Inferior parietal cortex (tissue), 1 donor: ENCODE measurements around the gene ANKRD13B.
A peak's percentile ranks its signal among the peaks of the same experiment; 100 is the strongest.

ENCODE experiments used
- DNase-seq: peaks from one replicate; pipeline ENCODE4 v3.0.0-alpha.2; 2016; ENCODE audit errors: extremely low spot score

Gene ANKRD13B

GRCh38 chr17:29616300-29617048, 23.5 kb downstream of the ANKRD13B start:
- no peak for DNase-seq

GRCh38 chr17:29617125-29617480, 24.2 kb downstream of the ANKRD13B start:
- DNase-seq: peak; percentile 80

- DNase-seq: no peak
These were observed 24.7 kb downstream of the ANKRD13B start for GRCh38 chr17:29617481-29618271.

DNA sequence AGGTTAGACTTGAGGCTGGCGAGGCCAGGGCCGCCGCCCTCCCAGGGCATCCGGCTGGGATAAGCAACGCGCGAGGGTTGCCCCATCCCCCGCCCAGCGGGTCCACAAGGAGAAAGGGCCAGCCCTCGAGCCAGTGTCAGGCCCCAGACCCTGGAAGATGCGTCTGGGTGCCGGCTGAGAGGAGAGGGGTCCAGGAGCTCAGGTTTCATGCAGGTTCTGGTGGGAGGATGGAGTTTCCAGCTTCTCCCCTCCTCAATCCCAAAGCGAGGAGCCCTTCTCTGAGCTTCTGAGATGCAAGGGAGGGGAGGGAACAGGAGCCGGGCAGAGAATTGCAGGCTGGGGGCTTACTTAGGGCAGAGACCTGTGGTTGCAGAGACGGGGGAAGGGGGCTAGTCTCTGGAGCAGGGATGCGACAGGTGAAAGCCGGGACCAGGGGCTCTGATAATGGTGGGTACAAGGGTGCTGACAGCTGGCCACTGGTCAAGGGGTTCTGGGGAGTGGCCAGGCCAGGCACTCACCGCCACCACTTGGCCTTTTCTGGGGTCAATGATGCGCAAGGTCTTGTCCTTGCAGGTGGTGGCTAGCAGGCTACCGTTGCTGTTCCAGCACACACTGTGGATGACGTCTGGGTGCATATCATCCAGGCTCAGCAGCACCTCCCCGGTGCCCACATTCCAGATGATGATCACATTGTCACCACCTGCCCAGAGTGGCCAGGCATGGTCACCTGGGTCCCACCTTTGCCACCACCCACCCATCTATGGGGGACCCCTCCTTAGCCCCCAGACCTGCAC, 25.5 kb downstream of the ANKRD13B start:
- no peak for DNase-seq

DNA sequence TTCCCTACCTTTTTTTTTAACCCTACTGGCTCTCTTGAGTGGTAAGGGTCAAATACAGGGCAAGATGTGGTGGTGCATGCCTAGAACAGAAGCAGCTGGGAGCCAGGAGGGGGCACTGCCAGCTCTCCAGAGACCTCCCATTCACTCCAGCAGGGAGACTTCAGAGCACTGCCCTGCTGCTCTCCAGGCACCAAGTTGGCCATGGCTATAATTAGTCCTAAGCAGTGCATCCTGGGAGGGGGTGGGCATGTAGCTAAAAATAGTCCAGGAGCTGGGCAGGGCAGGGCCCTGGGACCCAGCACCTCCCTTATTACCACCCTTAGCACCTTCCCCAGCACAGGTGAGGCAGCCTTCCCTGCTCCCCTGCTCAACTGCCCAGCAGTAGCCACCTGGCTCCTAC, 26.3 kb downstream of the ANKRD13B start:
- no peak for DNase-seq

DNA sequence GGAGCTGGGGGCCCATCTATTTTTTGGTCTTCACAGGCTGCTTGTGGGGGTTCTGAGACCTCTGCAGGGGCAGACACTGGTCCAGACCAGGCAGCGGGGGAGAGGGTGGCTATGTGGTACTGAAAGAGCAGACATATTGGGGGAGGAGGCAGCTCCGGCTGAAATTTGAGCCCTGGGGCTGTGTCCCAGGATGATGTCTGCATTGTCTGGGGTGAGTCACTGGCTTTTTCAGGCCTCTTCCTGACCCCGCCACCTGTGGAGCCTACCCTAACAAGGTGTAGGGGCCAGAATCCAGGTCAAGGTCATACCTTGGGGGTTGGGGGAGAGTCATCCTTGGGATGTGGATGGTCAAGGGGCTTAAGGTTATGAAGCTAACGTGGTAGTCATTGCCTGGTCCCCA, 27.3 kb downstream of the ANKRD13B start:
- no peak for DNase-seq

GRCh38 chr17:29620779-29621500, 28.0 kb downstream of the ANKRD13B start:
- DNase-seq: no peak

- no peak for DNase-seq
These were observed 28.8 kb downstream of the ANKRD13B start for GRCh38 chr17:29621751-29622194.

- peak; percentile 58 for DNase-seq
These were observed 29.7 kb downstream of the ANKRD13B start, which contains the start of gene CORO6 for GRCh38 chr17:29622337-29623282. TSS of gene CORO6 (minus strand) at chr17:29622912. CDS start at chr17:29621421, 1,491 bp downstream.

DNA sequence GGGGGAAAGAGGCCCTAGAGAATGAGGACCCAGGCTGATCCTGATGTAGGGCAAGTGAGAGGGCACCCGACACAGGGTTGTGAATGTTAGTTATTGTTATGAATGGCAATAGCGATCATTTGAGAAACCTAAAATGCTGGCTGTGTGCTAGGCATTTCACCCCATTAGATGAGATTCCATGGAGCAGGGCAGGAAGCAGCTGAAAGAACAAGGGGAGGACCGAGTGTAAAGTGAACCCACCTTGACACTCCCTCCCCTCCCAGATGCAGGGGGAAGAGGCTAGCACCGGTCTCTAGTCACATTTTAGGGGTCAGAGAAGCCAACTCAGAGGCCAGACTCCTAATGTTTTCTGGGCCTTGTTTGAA, 30.3 kb downstream of the ANKRD13B start:
- DNase-seq: no peak

DNA sequence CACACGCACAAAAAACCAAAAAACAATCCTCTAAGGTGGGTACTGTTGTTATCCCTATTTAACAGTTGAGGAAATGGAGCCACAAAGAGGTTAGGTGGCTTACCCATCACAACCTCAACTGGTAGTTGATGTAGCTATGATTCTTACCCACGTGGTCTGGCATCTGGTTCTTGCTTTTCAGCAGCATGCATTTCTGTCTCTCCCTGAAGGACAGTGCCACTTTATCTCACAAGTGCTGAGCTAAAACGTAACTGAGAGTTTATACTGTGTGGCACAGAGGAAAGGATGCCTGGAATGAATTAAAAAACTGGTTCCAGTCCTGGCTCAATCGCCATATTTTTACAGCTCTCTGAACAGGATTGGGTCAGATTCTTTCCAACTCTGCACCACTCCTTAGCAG, 31.7 kb downstream of the ANKRD13B start:
- DNase-seq: no peak

- DNase-seq: peak; percentile 66
These were observed 32.3 kb downstream of the ANKRD13B start for GRCh38 chr17:29625037-29625750.

DNA sequence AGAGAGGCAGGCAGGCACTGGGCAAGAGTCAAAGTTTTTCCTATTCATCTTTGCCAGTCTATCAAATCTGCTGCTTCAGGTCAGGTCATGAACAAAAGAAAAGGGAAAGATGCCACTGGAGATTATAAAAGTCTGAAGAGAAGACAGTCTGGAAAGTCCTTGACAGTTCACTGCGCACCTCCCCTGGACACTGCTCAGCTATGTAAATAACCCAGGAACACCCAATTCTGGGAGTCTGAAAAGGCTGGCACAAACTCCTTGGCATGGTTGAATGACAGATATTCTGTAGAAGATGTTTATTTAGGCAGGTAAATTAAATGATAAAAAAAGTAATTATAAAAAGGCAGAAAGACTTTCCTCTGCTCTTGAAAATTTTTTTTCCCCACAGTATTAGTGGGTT, 35.0 kb downstream of the ANKRD13B start:
- no peak for DNase-seq

DNA sequence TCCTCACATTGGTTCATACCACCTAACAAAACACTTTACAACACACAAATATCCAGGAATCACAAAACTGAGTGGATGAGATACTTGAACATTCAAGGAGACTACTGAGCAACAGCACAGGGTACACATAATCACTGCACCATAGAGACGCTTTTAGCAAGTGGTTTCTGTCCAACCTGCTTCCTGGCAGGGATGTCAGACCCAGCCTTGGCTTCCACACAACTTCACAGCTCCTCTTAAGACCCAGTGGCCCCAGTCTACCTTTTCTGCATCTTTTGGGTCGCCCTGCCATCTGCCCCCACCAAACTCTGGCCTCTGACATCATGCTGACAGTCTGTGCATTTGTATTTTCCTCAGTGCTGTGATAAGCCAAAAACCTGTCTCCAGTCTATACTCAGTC, 35.7 kb downstream of the ANKRD13B start:
- DNase-seq: no peak

GRCh38 chr17:29629839-29630238, 36.9 kb downstream of the ANKRD13B start:
- DNase-seq: no peak

DNA sequence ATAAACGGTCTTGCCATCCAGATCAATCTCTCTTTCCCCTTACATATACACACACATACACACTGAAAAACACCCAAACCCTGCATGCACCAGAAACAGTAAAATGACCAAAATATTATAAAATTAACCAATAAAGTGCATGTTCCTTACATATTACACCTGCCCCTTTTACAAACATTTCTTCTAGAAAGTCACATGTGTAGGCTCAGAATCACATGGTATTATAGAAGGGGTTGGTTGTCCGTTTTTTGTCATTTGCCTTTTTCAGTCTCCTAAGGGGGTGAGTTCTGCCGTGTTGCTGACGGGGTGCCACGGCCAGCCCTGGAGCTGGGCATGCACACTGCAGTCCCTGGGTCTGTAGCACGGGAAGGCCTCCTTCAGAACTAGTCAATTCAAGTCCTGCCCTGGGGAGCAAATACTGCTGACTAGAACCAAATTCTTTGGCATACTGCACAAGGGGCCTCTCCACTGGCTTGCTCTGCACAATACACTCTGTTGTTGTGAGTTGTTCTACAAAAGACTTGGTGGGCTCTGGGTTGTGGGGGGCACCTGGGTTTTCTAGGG, 37.8 kb downstream of the ANKRD13B start:
- no peak for DNase-seq

DNA sequence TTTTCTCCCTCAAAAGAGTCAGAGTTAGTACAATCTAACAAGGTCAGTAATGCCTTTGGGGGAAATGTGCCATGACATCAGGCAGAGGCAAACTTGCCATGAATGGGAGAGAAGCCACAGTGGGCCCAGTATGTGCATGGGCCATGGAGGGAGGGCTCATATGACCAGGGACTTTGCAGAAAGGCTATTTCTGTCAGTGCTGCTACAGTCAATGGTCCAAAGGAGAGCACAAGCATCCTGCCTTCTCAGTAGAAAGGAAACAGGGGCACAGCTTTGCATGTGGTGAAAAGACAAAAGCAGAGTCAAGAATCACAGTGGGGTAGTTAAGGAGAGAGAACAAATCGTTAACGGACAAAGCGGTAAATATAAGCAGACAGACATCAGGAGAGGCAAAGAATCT, 41.0 kb downstream of the ANKRD13B start:
- no peak for DNase-seq

DNA sequence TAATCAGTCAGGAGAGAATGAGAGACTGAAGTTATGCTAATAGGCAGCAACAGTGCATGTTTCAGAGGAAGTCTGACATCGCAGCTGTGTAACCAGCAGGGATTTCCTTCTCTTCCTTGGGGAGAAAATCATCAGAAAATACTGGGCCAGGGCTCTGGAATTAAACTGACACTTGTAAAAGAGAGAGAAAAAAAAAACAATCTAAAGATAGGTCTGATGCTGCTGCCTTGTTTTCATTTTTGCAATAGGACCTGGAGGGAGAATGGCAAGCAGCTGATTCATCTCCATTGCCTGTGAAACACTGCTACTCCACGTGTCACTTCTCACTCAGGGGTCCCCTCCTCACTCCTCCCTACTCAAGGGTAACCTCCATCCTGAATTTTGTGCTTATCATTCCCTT, 47.5 kb downstream of the ANKRD13B start:
- no peak for DNase-seq

GRCh38 chr17:29640981-29641642, 48.2 kb downstream of the ANKRD13B start:
- DNase-seq: no peak
